Astrocyte (in vitro differentiated cells and primary cell): ENCODE data around the gene SLC2A13.

Experiments
- EZH2 ChIP-seq: IDR thresholded peaks from 2 replicates; pipeline ENCODE4 v1.6.1; 2012; ENCODE audit warnings: mild to moderate bottlenecking, low read length, inconsistent platforms; ENCODE audit not compliant: insufficient read depth
- TF ChIP-seq, protein P1 (sequence below): IDR thresholded peaks from 2 replicates; pipeline ENCODE4 v1.5.1; 2011; ENCODE audit warnings: low read depth, mild to moderate bottlenecking, inconsistent platforms, low read length, moderate library complexity; ENCODE audit not compliant: insufficient read depth

DNA sequence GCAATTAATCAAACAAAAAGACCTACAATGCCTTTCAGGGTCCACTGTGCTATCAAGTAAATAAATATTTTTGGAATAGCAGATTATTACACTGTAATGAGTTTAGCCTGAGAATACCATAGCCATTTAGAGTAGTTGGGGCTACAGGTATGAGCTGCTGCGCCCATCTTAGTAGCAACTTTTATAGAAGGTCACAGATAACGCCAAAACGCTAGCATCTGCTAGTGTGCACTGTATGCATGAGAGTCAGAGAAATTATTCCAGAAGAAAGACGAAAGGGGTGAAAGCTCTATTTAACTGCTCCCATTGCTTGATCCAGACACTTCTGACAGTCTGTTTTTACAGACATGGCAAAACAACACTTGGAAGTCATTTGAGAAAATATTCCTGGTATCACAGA is 48.5 kb upstream of the SLC2A13 start:
- TF ChIP-seq, protein P1, sequence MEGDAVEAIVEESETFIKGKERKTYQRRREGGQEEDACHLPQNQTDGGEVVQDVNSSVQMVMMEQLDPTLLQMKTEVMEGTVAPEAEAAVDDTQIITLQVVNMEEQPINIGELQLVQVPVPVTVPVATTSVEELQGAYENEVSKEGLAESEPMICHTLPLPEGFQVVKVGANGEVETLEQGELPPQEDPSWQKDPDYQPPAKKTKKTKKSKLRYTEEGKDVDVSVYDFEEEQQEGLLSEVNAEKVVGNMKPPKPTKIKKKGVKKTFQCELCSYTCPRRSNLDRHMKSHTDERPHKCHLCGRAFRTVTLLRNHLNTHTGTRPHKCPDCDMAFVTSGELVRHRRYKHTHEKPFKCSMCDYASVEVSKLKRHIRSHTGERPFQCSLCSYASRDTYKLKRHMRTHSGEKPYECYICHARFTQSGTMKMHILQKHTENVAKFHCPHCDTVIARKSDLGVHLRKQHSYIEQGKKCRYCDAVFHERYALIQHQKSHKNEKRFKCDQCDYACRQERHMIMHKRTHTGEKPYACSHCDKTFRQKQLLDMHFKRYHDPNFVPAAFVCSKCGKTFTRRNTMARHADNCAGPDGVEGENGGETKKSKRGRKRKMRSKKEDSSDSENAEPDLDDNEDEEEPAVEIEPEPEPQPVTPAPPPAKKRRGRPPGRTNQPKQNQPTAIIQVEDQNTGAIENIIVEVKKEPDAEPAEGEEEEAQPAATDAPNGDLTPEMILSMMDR = no peak
- TF ChIP-seq EZH2 = no peak
